Measurements from ENCODE around the gene SLC10A7. TPM values are rescaled to one million over a fixed set of nuclear protein-coding genes. Genes with fewer than 3 reads are reported as not detected.

Gene SLC10A7
- total RNA-seq, 4 donors from 2014 or later: 10.1 to 24.5 (median 11.7) TPM

DNA sequence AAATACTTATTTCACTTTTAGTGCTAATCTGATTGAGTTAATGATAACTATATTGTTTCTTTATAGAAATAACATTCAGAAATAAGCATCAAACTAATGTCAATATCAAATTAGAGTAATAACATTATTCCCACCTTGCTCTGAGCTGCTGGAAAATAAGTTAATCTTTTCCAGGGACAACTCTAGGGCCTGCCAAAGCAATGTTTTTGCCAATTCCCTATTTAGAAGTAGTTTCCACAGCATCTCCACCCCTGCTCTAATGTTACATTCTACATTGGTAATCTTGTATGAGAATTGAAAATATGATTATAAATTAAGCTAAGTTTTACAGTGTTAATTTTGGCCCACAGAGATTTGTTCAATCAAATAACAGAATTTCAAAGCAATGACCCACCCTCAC is 239.1 kb downstream of the SLC10A7 start:
- no peaks in the 10 kb centered on the region for H3K27me3 ChIP-seq
- H3K36me3 ChIP-seq: peaks cover 16% of the 10 kb centered on the region
- H3K4me3 ChIP-seq: no peak overlapping the region
- no peak for DNase-seq (ENCODE audit: low spot score in 2 of 2)
- H3K27ac ChIP-seq: no peak overlapping the region
- TF ChIP-seq, protein P1, sequence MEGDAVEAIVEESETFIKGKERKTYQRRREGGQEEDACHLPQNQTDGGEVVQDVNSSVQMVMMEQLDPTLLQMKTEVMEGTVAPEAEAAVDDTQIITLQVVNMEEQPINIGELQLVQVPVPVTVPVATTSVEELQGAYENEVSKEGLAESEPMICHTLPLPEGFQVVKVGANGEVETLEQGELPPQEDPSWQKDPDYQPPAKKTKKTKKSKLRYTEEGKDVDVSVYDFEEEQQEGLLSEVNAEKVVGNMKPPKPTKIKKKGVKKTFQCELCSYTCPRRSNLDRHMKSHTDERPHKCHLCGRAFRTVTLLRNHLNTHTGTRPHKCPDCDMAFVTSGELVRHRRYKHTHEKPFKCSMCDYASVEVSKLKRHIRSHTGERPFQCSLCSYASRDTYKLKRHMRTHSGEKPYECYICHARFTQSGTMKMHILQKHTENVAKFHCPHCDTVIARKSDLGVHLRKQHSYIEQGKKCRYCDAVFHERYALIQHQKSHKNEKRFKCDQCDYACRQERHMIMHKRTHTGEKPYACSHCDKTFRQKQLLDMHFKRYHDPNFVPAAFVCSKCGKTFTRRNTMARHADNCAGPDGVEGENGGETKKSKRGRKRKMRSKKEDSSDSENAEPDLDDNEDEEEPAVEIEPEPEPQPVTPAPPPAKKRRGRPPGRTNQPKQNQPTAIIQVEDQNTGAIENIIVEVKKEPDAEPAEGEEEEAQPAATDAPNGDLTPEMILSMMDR (IDR thresholded peaks at IDR 0.05): no peak
- TF ChIP-seq POLR2AphosphoS5 (IDR thresholded peaks at IDR 0.05): no peak
- TF ChIP-seq POLR2A (IDR thresholded peaks at IDR 0.05): no peak
- TF ChIP-seq EP300 (IDR thresholded peaks at IDR 0.05): no peak
- H3K9me3 ChIP-seq: no peaks in the 10 kb centered on the region
- H3K4me1 ChIP-seq: no peaks in the 10 kb centered on the region

DNA sequence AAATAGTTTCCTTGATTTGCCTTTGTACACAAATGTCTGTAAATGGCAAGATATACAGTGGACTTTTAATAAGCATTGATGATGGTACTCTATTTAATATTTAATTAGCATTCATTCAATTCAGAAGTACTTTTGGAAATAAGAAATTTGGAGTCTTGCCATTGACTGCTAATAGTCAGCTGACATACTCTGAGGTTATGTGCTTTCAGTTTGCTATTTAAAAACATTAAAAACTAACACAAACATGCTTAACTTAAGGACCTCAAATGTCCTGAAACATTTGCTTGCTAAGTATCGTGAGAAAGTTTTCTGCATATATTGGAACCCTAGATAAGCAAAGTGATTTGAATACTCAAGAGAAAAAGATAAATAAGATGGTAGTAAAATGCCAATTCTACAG is 242.8 kb downstream of the SLC10A7 start:
- no peaks in the 10 kb centered on the region for H3K27me3 ChIP-seq
- DNase-seq (ENCODE audit: low spot score in 2 of 2): no peak
- no peaks in the 10 kb centered on the region for H3K36me3 ChIP-seq
- no peak overlapping the region for H3K27ac ChIP-seq
- H3K4me3 ChIP-seq: no peak overlapping the region
- 79% methylated on average over 1 of the region's 1 CpG for WGBS
- H3K9me3 ChIP-seq: no peaks in the 10 kb centered on the region
- TF ChIP-seq POLR2AphosphoS5 (IDR thresholded peaks at IDR 0.05): no peak
- TF ChIP-seq EP300 (IDR thresholded peaks at IDR 0.05): no peak
- no peak for TF ChIP-seq POLR2A (IDR thresholded peaks at IDR 0.05)
- TF ChIP-seq, protein P1 (IDR thresholded peaks at IDR 0.05): no peak
- H3K4me1 ChIP-seq: no peaks in the 10 kb centered on the region

DNA sequence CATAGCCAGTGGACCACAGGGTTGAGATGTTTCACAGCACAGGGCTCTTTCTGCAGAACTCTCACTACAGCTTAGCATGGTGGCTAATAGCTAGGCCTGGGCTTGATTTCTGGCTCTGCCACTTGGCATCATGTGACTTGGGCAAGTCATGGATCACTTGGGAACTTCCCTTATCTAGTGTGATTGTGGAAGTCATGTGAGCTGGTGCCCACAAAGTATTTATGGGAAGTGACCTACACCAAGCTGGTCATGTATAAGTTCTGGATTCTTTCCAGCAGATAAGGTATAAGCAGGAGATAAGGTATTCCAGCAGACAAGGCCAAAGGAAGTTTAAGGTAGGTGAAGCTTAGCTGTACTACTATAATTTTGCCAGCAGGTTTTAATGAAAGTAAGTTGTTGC is 246.4 kb downstream of the SLC10A7 start:
- H3K4me3 ChIP-seq: no peak overlapping the region
- no peak overlapping the region for H3K27ac ChIP-seq
- no peaks in the 10 kb centered on the region for H3K9me3 ChIP-seq
- H3K36me3 ChIP-seq: no peaks in the 10 kb centered on the region
- no peaks in the 10 kb centered on the region for H3K4me1 ChIP-seq
- TF ChIP-seq POLR2AphosphoS5 (IDR thresholded peaks at IDR 0.05) (no peak), EP300 (IDR thresholded peaks at IDR 0.05) (no peak), POLR2A (IDR thresholded peaks at IDR 0.05) (no peak)
- TF ChIP-seq, protein P1 (IDR thresholded peaks at IDR 0.05): no peak
- no peaks in the 10 kb centered on the region for H3K27me3 ChIP-seq
- no peak for DNase-seq (ENCODE audit: low spot score in 2 of 2)

DNA sequence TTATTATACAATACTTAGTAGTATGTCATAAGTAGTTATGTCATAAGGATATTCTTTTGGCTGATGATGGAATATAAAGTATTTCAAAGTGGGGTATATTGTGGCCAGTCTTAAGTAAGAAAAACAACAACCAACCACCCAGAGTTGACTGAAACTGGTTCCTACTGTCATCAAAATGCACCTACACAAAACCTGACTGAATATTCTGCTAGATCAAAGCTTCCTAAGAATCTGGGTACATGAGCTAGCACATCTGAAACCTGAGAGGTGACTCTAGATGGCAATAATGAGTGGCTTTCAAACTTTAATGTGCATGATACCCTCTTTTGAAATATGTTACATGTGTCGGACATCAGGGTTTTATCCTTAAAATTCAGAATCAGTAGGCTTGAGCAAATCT is 247.0 kb downstream of the SLC10A7 start:
- WGBS: 100% methylated on average over 1 of the region's 1 CpG
- no peak overlapping the region for H3K4me3 ChIP-seq
- H3K27me3 ChIP-seq: no peaks in the 10 kb centered on the region
- no peak for TF ChIP-seq EP300 (IDR thresholded peaks at IDR 0.05)
- TF ChIP-seq POLR2AphosphoS5 (IDR thresholded peaks at IDR 0.05): no peak
- TF ChIP-seq, protein P1 (IDR thresholded peaks at IDR 0.05): no peak
- no peak for TF ChIP-seq POLR2A (IDR thresholded peaks at IDR 0.05)
- no peaks in the 10 kb centered on the region for H3K4me1 ChIP-seq
- no peaks in the 10 kb centered on the region for H3K36me3 ChIP-seq
- H3K27ac ChIP-seq: no peak overlapping the region
- DNase-seq (ENCODE audit: low spot score in 2 of 2): no peak
- no peaks in the 10 kb centered on the region for H3K9me3 ChIP-seq

DNA sequence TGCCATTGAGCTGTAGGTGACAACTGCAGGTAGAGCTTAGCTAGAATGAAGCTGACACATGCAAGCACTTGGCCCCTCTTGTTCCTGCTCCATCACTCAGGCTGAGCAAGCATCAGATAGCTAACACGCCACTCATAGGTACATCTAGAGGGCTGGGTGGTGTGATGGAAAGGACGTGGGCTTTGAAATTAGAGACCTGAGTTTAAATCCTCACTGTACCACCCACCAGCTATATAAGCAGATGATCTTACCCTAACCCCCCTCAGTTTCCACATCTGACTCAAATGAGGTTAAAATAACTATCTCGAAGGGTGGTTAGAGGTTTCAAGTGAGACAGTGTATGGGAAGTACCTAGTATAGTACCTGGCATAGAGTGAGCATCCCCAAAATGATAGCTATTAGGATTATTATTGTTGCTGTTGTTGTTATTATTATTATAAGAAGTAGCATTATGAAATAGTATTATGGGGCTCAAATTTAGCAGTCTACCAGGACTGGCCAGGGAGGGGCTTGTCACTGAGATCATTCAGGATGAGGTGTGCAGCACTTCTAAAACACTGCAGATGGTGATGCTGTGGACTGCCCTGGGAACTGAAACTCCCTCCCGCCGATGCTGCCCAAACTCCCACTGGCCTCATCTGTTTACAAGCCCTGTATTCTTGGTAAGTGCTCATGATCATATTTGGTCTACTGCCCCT is 248.4 kb downstream of the SLC10A7 start:
- no peaks in the 10 kb centered on the region for H3K4me1 ChIP-seq
- no peaks in the 10 kb centered on the region for H3K9me3 ChIP-seq
- WGBS: 94% methylated on average over 5 of the region's 5 CpGs
- H3K36me3 ChIP-seq: no peaks in the 10 kb centered on the region
- TF ChIP-seq, protein P1 (IDR thresholded peaks at IDR 0.05): no peak
- TF ChIP-seq EP300 (IDR thresholded peaks at IDR 0.05): no peak
- no peak for TF ChIP-seq POLR2AphosphoS5 (IDR thresholded peaks at IDR 0.05)
- no peak for TF ChIP-seq POLR2A (IDR thresholded peaks at IDR 0.05)
- DNase-seq (ENCODE audit: low spot score in 2 of 2): no peak
- H3K27ac ChIP-seq: no peak overlapping the region
- H3K4me3 ChIP-seq: no peak overlapping the region
- H3K27me3 ChIP-seq: no peaks in the 10 kb centered on the region
